Measurements from ENCODE around the gene HMCN2.

DNA sequence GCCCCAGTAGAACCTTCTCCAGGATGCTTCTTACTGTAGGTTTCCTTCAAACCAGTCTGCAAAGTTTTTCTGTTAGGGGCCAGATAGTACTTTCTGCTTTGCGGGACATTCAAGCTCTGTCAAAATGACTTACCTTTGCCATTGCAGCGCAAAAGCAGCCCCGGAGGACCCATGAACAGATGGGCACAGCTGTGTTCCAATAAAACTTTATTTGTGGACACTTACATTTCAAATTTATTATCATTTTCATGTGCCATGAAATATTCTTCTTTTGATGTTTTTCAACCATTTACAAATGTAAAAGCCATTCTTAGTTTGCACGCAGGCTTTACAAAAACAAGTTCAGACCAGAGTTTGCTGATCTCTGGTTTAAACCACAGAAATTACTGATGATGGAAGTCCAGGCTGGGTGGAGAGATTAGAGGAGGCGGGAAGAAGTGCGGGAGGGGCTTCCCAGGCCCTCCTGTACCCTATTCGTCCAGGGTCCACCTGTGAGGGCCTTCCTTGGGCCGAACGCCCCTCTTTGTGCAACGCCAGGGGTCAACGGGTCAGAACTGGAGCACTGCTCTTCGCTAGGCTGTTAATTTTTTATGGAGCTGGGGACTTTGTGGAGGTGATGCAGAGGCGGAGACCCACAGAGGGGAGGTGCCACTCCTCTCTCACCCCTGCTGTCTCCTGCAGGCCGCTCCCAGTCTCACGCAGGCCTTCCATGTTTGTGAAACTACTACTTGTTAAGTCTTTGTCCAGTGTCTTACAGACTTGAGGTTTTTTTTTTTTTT, 171.6 kb downstream of the HMCN2 start:
- TF ChIP-seq, protein P1, sequence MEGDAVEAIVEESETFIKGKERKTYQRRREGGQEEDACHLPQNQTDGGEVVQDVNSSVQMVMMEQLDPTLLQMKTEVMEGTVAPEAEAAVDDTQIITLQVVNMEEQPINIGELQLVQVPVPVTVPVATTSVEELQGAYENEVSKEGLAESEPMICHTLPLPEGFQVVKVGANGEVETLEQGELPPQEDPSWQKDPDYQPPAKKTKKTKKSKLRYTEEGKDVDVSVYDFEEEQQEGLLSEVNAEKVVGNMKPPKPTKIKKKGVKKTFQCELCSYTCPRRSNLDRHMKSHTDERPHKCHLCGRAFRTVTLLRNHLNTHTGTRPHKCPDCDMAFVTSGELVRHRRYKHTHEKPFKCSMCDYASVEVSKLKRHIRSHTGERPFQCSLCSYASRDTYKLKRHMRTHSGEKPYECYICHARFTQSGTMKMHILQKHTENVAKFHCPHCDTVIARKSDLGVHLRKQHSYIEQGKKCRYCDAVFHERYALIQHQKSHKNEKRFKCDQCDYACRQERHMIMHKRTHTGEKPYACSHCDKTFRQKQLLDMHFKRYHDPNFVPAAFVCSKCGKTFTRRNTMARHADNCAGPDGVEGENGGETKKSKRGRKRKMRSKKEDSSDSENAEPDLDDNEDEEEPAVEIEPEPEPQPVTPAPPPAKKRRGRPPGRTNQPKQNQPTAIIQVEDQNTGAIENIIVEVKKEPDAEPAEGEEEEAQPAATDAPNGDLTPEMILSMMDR (IDR thresholded peaks at IDR 0.05): peak in 1 of 4 donors; percentile 12
- no peak for TF ChIP-seq POLR2A (IDR thresholded peaks at IDR 0.05)

Data from right lobe of liver (tissue), 4 donors.